Measurements from ENCODE around the gene DCT. TPM values are rescaled to one million over a fixed set of nuclear protein-coding genes. Genes with fewer than 3 reads are reported as not detected.
A peak's percentile ranks its signal among the peaks of the same experiment; 100 is the strongest.

Gene DCT
- total and polyA plus RNA-seq, 2 donors (not counting 1 experiment from before 2014, with no cell fraction given), result 0.17 TPM; not detected in 1

- H2AFZ ChIP-seq (ENCODE audit: low read length), result no peak overlapping the region
- peak in 1 of 2 donors; percentile 76 for DNase-seq (ENCODE audit: low read depth in 2 of 2)
- H3K27ac ChIP-seq (ENCODE audit: insufficient read depth, low read length), result no peak overlapping the region
- H3K9ac ChIP-seq (ENCODE audit: insufficient read depth, low read length), result no peak overlapping the region
- TF ChIP-seq, protein P1, sequence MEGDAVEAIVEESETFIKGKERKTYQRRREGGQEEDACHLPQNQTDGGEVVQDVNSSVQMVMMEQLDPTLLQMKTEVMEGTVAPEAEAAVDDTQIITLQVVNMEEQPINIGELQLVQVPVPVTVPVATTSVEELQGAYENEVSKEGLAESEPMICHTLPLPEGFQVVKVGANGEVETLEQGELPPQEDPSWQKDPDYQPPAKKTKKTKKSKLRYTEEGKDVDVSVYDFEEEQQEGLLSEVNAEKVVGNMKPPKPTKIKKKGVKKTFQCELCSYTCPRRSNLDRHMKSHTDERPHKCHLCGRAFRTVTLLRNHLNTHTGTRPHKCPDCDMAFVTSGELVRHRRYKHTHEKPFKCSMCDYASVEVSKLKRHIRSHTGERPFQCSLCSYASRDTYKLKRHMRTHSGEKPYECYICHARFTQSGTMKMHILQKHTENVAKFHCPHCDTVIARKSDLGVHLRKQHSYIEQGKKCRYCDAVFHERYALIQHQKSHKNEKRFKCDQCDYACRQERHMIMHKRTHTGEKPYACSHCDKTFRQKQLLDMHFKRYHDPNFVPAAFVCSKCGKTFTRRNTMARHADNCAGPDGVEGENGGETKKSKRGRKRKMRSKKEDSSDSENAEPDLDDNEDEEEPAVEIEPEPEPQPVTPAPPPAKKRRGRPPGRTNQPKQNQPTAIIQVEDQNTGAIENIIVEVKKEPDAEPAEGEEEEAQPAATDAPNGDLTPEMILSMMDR (conservative IDR thresholded peaks at IDR 0.05 in 1 of 2, IDR thresholded peaks at IDR 0.05 in 1 of 2; ENCODE audit: low read depth in 1 of 2, low read length in 2 of 2), result peak; percentile 23 to 62
- TF ChIP-seq EZH2 (IDR thresholded peaks at IDR 0.05; ENCODE audit: low read length, missing control alignments), result no peak
- H3K4me1 ChIP-seq (ENCODE audit: control insufficient read depth, extremely low read depth, insufficient read depth, low read length), result no peaks in the 10 kb centered on the region
- no peak overlapping the region for H3K4me2 ChIP-seq (ENCODE audit: extremely low read depth, insufficient read depth, low read length)
- H3K79me2 ChIP-seq (ENCODE audit: control insufficient read depth, insufficient read depth, low read length), result no peaks in the 10 kb centered on the region
- H3K27me3 ChIP-seq (ENCODE audit: control insufficient read depth, insufficient read depth, low read length), result no peaks in the 10 kb centered on the region
- no peak overlapping the region for H3K4me3 ChIP-seq (replicated peaks in 1 of 4; ENCODE audit: control extremely low read depth in 1 of 4, insufficient read depth in 1 of 4, low read depth in 3 of 4, low read length in 4 of 4)
- H3K9me3 ChIP-seq (ENCODE audit: control insufficient read depth, insufficient read depth, low read depth, low read length), result no peaks in the 10 kb centered on the region
- no peaks in the 10 kb centered on the region for H3K36me3 ChIP-seq (ENCODE audit: control insufficient read depth, insufficient read depth, low read length)
- H4K20me1 ChIP-seq (ENCODE audit: control insufficient read depth, extremely low read depth, insufficient read depth, low read length), result no peaks in the 10 kb centered on the region
These were observed 47.9 kb downstream of the DCT start for GRCh38 chr13:94431574-94431973.

DNA sequence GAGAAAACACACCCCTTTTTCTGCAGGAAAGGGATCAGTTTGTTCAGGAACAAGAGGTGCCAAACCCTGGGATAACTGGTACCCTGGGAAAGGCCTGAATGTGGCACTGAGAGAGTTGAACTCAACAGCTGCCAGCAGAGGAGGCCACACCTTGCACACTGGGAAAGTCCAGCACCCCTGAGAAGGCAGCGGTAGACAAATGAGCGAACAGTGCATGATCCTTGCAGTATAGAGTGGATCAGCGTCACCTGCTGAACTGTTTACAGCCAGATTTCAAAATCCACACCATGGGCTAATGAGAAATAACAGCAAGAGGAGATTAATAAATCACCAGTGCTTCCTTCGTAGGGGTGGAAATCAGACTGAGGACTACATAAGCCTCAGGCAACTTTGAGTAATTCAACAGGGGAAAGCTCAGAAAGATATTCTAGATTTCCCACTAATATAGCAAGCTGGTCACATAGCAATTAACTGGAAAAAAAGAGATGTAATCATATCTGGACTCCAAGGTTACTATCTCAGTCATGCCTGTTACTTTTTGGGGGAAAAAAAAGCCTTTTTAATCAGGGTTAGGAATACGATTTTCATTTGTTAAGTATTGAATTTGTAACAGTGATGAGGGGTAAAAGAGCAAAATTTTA, 52.0 kb downstream of the DCT start:
- Histone ChIP-seq H2AFZ (ENCODE audit: low read length) (no peak overlapping the region), H4K20me1 (ENCODE audit: control insufficient read depth, extremely low read depth, insufficient read depth, low read length) (no peaks in the 10 kb centered on the region), H3K4me3 (replicated peaks in 1 of 4; ENCODE audit: control extremely low read depth in 1 of 4, insufficient read depth in 1 of 4, low read depth in 3 of 4, low read length in 4 of 4) (no peak overlapping the region), H3K27ac (ENCODE audit: insufficient read depth, low read length) (no peak overlapping the region), H3K9me3 (ENCODE audit: control insufficient read depth, insufficient read depth, low read depth, low read length) (no peaks in the 10 kb centered on the region), H3K9ac (ENCODE audit: insufficient read depth, low read length) (no peak overlapping the region), H3K4me2 (ENCODE audit: extremely low read depth, insufficient read depth, low read length) (no peak overlapping the region), H3K27me3 (ENCODE audit: control insufficient read depth, insufficient read depth, low read length) (no peaks in the 10 kb centered on the region), H3K4me1 (ENCODE audit: control insufficient read depth, extremely low read depth, insufficient read depth, low read length) (no peaks in the 10 kb centered on the region), H3K79me2 (ENCODE audit: control insufficient read depth, insufficient read depth, low read length) (no peaks in the 10 kb centered on the region), H3K36me3 (ENCODE audit: control insufficient read depth, insufficient read depth, low read length) (no peaks in the 10 kb centered on the region)
- TF ChIP-seq, protein P1 (conservative IDR thresholded peaks at IDR 0.05 in 1 of 2, IDR thresholded peaks at IDR 0.05 in 1 of 2; ENCODE audit: low read depth in 1 of 2, low read length in 2 of 2), result no peak
- no peak for TF ChIP-seq EZH2 (IDR thresholded peaks at IDR 0.05; ENCODE audit: low read length, missing control alignments)
- DNase-seq (ENCODE audit: low read depth in 2 of 2), result no peak

DNA sequence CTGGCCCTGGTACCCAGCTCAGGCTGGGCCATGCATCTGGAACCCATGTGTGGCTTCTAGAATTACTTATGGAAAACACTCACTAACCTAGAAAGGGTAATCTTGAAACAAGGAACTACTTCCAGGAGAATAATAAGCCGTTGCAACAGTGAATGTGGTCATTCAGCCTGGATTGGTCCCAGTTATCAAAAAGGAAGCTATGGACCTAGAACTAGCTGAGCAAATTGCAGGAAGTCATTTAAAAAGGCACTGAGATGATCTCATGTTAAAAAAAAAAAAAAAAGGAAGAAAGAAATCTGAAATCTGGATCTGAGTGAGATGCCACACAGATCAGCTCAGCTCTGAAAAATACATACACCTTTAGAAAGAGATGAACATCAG, 59.6 kb downstream of the DCT start:
- DNase-seq (ENCODE audit: low read depth in 2 of 2), result no peak
- H3K27me3 ChIP-seq (ENCODE audit: control insufficient read depth, insufficient read depth, low read length), result no peaks in the 10 kb centered on the region
- H4K20me1 ChIP-seq (ENCODE audit: control insufficient read depth, extremely low read depth, insufficient read depth, low read length), result no peaks in the 10 kb centered on the region
- H3K27ac ChIP-seq (ENCODE audit: insufficient read depth, low read length), result no peak overlapping the region
- no peaks in the 10 kb centered on the region for H3K79me2 ChIP-seq (ENCODE audit: control insufficient read depth, insufficient read depth, low read length)
- H2AFZ ChIP-seq (ENCODE audit: low read length), result no peak overlapping the region
- no peak for TF ChIP-seq EZH2 (IDR thresholded peaks at IDR 0.05; ENCODE audit: low read length, missing control alignments)
- TF ChIP-seq, protein P1 (conservative IDR thresholded peaks at IDR 0.05 in 1 of 2, IDR thresholded peaks at IDR 0.05 in 1 of 2; ENCODE audit: low read depth in 1 of 2, low read length in 2 of 2), result no peak
- H3K36me3 ChIP-seq (ENCODE audit: control insufficient read depth, insufficient read depth, low read length), result no peaks in the 10 kb centered on the region
- H3K9ac ChIP-seq (ENCODE audit: insufficient read depth, low read length), result no peak overlapping the region
- H3K4me2 ChIP-seq (ENCODE audit: extremely low read depth, insufficient read depth, low read length), result no peak overlapping the region
- no peaks in the 10 kb centered on the region for H3K9me3 ChIP-seq (ENCODE audit: control insufficient read depth, insufficient read depth, low read depth, low read length)
- no peaks in the 10 kb centered on the region for H3K4me1 ChIP-seq (ENCODE audit: control insufficient read depth, extremely low read depth, insufficient read depth, low read length)
- H3K4me3 ChIP-seq (replicated peaks in 1 of 4; ENCODE audit: control extremely low read depth in 1 of 4, insufficient read depth in 1 of 4, low read depth in 3 of 4, low read length in 4 of 4), result no peak overlapping the region
